ENCODE data around the gene NFIX.

Gene NFIX

GRCh38 chr19:13139633-13140311, 144.5 kb downstream of the NFIX start:
- DNase-seq (ENCODE audit: extremely low read depth in 1 of 2, low read depth in 1 of 2): no peak

DNA sequence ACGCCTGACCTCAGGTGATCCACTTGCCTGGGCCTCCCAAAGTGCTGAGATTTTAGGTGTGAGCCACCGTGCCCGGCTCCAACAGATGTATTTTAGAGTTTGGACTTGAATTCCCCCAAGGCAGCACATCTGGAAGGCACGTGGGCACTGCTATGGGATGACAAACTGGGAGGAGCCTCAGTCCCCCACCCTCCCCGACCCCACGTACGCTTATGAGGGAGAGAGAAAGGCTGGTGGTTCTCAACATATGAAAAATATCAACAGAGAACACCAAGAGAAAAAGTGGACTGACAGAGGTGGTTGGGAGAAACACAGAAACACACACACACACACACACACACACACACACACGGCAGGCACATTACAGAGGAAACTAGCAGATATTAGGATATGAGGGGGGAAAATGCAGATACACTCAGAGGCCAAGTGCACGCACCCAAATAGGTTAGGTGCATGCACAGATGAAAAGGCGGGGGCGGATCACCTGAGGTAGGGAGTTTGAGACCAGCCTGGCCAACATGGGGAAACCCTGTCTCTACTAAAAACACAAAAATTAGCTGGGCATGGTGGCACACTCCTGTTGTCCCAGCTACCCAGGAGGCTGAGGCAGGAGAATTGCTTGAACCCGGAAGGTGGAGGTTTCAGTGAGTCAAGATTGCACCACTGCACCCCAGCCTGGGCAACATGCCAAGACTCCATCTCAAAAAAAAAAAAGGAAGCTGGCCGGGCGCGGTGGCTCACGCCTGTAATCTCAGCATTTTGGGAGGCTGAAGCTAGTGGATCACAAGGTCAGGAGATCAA, 151.7 kb downstream of the NFIX start:
- no peak for DNase-seq (ENCODE audit: extremely low read depth in 1 of 2, low read depth in 1 of 2)
